Activated CD4-positive, alpha-beta memory T cell treated with anti-CD3 and anti-CD28 coated beads for 36 hours (primary cell): ENCODE data around the gene TSHZ2. TPM values are rescaled to one million over a fixed set of nuclear protein-coding genes. Genes with fewer than 3 reads are reported as not detected.

Experiments used
- CTCF ChIA-PET: fragments of 350-600 bp; sonication (Branson Sonifier 250); formaldehyde crosslinking; loops from one replicate; lab custom pipeline; 2021; ENCODE audit warnings: antibody characterized with exemption, inconsistent platforms; lab: Charles Lee
- POLR2A ChIA-PET: fragments of 350-600 bp; sonication (Branson Sonifier 250); formaldehyde crosslinking; loops from one replicate; lab custom pipeline; 2021; ENCODE audit warnings: antibody characterized with exemption; lab: Charles Lee
- DNase-seq: peaks from one replicate; pipeline ENCODE4 v3.0.0-alpha.2; 2020
- H3K27ac Mint-ChIP-seq: one replicate; pipeline ENCODE4 v1.8.0; 2021; ENCODE audit warnings: mixed read lengths
- H3K27me3 Mint-ChIP-seq: one replicate; pipeline ENCODE4 v1.8.0; 2021; ENCODE audit warnings: mixed read lengths
- H3K36me3 Mint-ChIP-seq: one replicate; pipeline ENCODE4 v1.8.0; 2021; ENCODE audit warnings: mixed read lengths
- H3K4me1 Mint-ChIP-seq: one replicate; pipeline ENCODE4 v1.8.0; 2021; ENCODE audit warnings: low read depth, mixed read lengths
- H3K4me3 Mint-ChIP-seq: one replicate; pipeline ENCODE4 v1.8.0; 2021; ENCODE audit warnings: mild to moderate bottlenecking, mixed read lengths
- H3K9me3 Mint-ChIP-seq: one replicate; pipeline ENCODE4 v1.8.0; 2021; ENCODE audit warnings: mixed read lengths
- intact Hi-C: fragments of 100-400 bp; cut with micrococcal nuclease; formaldehyde crosslinking; loops from one replicate; pipeline ENCODE4 v1.15.1; 2023
- total RNA-seq, 2 experiments: library from RNA; stranded (reverse); gene quantifications; one replicate each; pipeline ENCODE4 v1.2.3, GENCODE V29; 2021

Gene TSHZ2
- total RNA-seq, 2 experiments from 2014 or later = 28.9 to 36.0 TPM

DNA sequence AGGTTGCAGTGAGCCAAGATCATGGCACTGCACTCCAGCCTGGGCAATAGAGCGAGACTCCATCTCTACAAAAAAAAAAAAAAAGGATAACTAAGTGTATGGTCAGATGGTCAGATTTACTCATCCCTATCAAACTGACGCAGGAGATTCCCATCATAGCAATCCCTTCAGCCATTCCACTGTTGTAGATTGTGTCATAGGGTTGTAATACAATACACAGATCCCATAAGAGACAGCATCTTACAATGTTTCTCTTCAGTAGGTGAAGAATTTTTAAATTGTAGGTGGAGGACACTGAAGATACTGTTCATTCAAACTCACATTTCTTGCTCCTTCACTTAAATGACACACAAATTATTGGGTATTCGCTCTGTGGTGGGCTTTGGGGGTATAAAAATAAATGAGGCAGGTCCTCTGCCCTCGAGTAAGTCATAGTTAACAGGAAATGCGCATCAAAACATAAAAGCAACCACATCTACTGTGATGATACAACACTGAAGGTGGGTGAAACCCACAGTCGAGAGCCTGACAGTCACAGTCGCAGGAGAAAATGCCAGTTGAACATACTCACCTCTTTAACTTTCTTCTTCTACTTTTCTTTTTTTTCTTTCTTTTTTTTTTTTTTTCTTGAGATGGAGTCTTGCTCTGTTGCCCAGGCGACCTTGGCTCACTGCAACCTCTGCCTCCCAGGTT lies 416.0 kb downstream of the TSHZ2 start:
- Mint-ChIP-seq H3K27me3 (peaks cover 3% of the 10 kb centered on the region), H3K4me1 (peaks cover 17% of the 10 kb centered on the region), H3K36me3 (peaks cover 2% of the 10 kb centered on the region), H3K27ac (no peak overlapping the region), H3K9me3 (no peaks in the 10 kb centered on the region), H3K4me3 (no peak overlapping the region)
- intact Hi-C loops = no loop called here
- ChIA-PET POLR2A (no interaction called here), CTCF (no interaction called here)
- DNase-seq = peak; percentile 37

- ChIA-PET CTCF (no interaction called here), POLR2A (no interaction called here)
- peaks cover 4% of the 10 kb centered on the region for H3K27me3 Mint-ChIP-seq
- no peak overlapping the region for H3K4me3 Mint-ChIP-seq
- peaks cover 17% of the 10 kb centered on the region for H3K4me1 Mint-ChIP-seq
- peaks cover 2% of the 10 kb centered on the region for H3K36me3 Mint-ChIP-seq
- H3K9me3 Mint-ChIP-seq = no peaks in the 10 kb centered on the region
- intact Hi-C loops = no loop called here
- no peak for DNase-seq
- H3K27ac Mint-ChIP-seq = no peak overlapping the region
Observed at GRCh38 chr20:53389516-53390300, 417.6 kb downstream of the TSHZ2 start.

DNA sequence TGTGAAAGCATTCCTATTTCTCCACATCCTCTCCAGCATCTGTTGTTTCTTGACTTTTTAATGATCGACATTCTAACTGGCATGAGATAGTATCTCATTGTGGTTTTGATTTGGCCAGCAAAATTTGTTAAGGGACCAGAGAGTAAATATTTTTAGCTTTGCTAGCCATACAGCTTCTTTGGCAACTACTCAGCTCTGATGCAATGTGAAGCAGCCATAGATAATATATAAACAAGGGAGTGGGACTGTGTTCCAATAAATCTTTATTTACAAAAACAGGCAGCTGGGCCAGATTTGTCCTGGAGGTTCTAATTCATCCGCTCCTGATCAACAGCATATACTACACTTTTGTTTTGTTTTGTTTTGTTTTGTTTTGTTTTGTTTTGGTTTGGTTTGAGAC lies 418.6 kb downstream of the TSHZ2 start:
- H3K4me3 Mint-ChIP-seq = no peak overlapping the region
- ChIA-PET CTCF (no interaction called here), POLR2A (no interaction called here)
- intact Hi-C loops = no loop called here
- no peaks in the 10 kb centered on the region for H3K9me3 Mint-ChIP-seq
- no peak overlapping the region for H3K27ac Mint-ChIP-seq
- no peak for DNase-seq
- peaks cover 17% of the 10 kb centered on the region for H3K4me1 Mint-ChIP-seq
- peaks cover 3% of the 10 kb centered on the region for H3K36me3 Mint-ChIP-seq
- peaks cover 4% of the 10 kb centered on the region for H3K27me3 Mint-ChIP-seq

GRCh38 chr20:53394433-53394832 lies 422.3 kb downstream of the TSHZ2 start:
- no peak for DNase-seq
- H3K4me1 Mint-ChIP-seq = peaks cover 2% of the 10 kb centered on the region
- H3K36me3 Mint-ChIP-seq = peaks cover 1% of the 10 kb centered on the region
- no peaks in the 10 kb centered on the region for H3K9me3 Mint-ChIP-seq
- no peak overlapping the region for H3K27ac Mint-ChIP-seq
- intact Hi-C loops = no loop called here
- H3K27me3 Mint-ChIP-seq = peaks cover 4% of the 10 kb centered on the region
- ChIA-PET CTCF (no interaction called here), POLR2A (no interaction called here)
- H3K4me3 Mint-ChIP-seq = no peak overlapping the region

DNA sequence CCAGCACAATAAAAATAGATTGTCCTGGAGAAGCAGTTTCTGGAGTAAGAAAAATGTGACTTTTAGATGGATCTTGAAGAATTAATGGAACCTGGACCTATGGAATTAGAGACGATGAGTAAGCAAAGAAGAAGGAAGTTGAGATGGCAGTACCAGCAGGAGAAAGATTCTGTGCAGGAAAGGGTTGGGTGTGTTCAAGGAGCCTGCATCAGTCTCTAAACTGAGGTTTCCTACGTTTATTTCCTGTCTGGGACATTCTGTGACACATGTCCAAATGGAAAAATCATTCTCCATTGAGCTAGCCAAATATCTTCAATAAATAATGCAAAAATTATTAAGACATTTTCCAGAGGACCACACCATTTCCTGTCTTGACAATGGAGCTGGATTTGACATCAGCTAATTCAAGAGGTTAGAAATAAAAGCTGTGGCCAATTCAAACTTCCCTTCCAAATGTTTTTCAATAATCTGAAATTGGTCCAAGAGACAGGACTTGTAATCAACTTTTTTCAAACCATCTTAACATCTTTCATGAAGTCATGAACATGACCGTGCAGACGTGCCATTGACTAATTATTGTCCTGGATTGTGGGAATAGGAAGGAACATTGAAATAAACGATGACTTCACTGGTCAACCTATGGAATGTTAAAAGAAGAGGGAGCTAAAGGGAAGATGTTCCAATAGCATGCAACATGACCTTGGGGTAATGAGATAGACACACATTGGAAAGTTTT lies 423.2 kb downstream of the TSHZ2 start:
- ChIA-PET POLR2A (no interaction called here), CTCF (no interaction called here)
- no peak for DNase-seq
- Mint-ChIP-seq H3K36me3 (peaks cover 4% of the 10 kb centered on the region), H3K4me1 (no peaks in the 10 kb centered on the region), H3K27me3 (peaks cover 4% of the 10 kb centered on the region), H3K9me3 (no peaks in the 10 kb centered on the region), H3K4me3 (no peak overlapping the region), H3K27ac (no peak overlapping the region)
- intact Hi-C loops = no loop called here

- Mint-ChIP-seq H3K27ac (no peak overlapping the region), H3K9me3 (peaks cover 9% of the 10 kb centered on the region), H3K36me3 (peaks cover 4% of the 10 kb centered on the region), H3K4me3 (no peak overlapping the region), H3K27me3 (no peaks in the 10 kb centered on the region), H3K4me1 (peaks cover 15% of the 10 kb centered on the region)
- ChIA-PET CTCF (no interaction called here), POLR2A (no interaction called here)
- DNase-seq = no peak
- intact Hi-C loops = no loop called here
Observed at GRCh38 chr20:53399083-53399482, 426.9 kb downstream of the TSHZ2 start.

- H3K36me3 Mint-ChIP-seq = peaks cover 4% of the 10 kb centered on the region
- peaks cover 15% of the 10 kb centered on the region for H3K4me1 Mint-ChIP-seq
- CTCF ChIA-PET = no interaction called here
- intact Hi-C loops = no loop called here
- H3K27me3 Mint-ChIP-seq = no peaks in the 10 kb centered on the region
- DNase-seq = no peak
- no peak overlapping the region for H3K4me3 Mint-ChIP-seq
- H3K9me3 Mint-ChIP-seq = peaks cover 9% of the 10 kb centered on the region
- H3K27ac Mint-ChIP-seq = no peak overlapping the region
- POLR2A ChIA-PET = no interaction called here
Observed at GRCh38 chr20:53399592-53400335, 427.6 kb downstream of the TSHZ2 start.

- H3K36me3 Mint-ChIP-seq = peaks cover 3% of the 10 kb centered on the region
- H3K27me3 Mint-ChIP-seq = no peaks in the 10 kb centered on the region
- H3K4me3 Mint-ChIP-seq = no peak overlapping the region
- peaks cover 9% of the 10 kb centered on the region for H3K9me3 Mint-ChIP-seq
- DNase-seq = peak; percentile 28
- intact Hi-C loops = no loop called here
- peaks cover 17% of the 10 kb centered on the region for H3K4me1 Mint-ChIP-seq
- H3K27ac Mint-ChIP-seq = peak overlapping the region; percentile 31
- ChIA-PET POLR2A (no interaction called here), CTCF (no interaction called here)
Observed at GRCh38 chr20:53402233-53403005, 430.3 kb downstream of the TSHZ2 start.

DNA sequence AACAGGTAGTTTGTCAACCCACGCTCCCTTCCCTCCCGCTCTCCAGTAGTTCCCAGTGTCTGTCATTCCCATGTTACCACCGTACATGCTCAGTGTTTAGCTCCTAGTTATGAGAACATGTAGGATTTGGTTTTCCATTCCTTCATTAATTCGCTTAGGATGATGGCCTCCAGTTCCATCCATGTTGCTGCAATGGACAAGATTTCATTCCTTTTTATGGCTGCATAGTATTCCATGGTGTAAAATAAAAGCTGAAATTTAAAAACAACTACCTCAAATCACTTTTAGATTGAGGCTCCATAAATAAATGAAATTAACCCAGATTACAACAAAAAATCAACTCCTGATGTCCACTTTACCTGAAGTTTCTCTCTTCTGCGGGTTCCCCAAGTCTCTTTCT lies 430.9 kb downstream of the TSHZ2 start:
- Mint-ChIP-seq H3K4me3 (no peak overlapping the region), H3K27me3 (no peaks in the 10 kb centered on the region), H3K9me3 (peaks cover 9% of the 10 kb centered on the region), H3K36me3 (peaks cover 3% of the 10 kb centered on the region), H3K27ac (no peak overlapping the region), H3K4me1 (peaks cover 17% of the 10 kb centered on the region)
- intact Hi-C loops = no loop called here
- DNase-seq = no peak
- CTCF ChIA-PET = no interaction called here
- POLR2A ChIA-PET = no interaction called here

- no peaks in the 10 kb centered on the region for H3K36me3 Mint-ChIP-seq
- peaks cover 17% of the 10 kb centered on the region for H3K4me1 Mint-ChIP-seq
- peaks cover 9% of the 10 kb centered on the region for H3K9me3 Mint-ChIP-seq
- no peak for DNase-seq
- CTCF ChIA-PET = interaction anchor here (1.2 kb wide), 1 partner anchor 142 kb away, joined by 3 read pairs; no protein-coding TSS in a partner anchor
- intact Hi-C loops = no loop called here
- no peak overlapping the region for H3K27ac Mint-ChIP-seq
- POLR2A ChIA-PET = no interaction called here
- H3K4me3 Mint-ChIP-seq = no peak overlapping the region
- H3K27me3 Mint-ChIP-seq = no peaks in the 10 kb centered on the region
Observed at GRCh38 chr20:53405139-53405538, 433.0 kb downstream of the TSHZ2 start.

- POLR2A ChIA-PET = no interaction called here
- no peaks in the 10 kb centered on the region for H3K36me3 Mint-ChIP-seq
- no peak overlapping the region for H3K4me3 Mint-ChIP-seq
- no peaks in the 10 kb centered on the region for H3K27me3 Mint-ChIP-seq
- CTCF ChIA-PET = interaction anchor here (1.2 kb wide), 1 partner anchor 141 kb away, joined by 3 read pairs; no protein-coding TSS in a partner anchor
- no peak overlapping the region for H3K27ac Mint-ChIP-seq
- no peak for DNase-seq
- H3K4me1 Mint-ChIP-seq = peaks cover 17% of the 10 kb centered on the region
- H3K9me3 Mint-ChIP-seq = peaks cover 4% of the 10 kb centered on the region
- intact Hi-C loops = no loop called here
Observed at GRCh38 chr20:53406580-53406979, 434.4 kb downstream of the TSHZ2 start.
